Subcutaneous adipose tissue (tissue), 4 donors: ENCODE measurements around the gene MAGI2. TPM values are rescaled to one million over a fixed set of nuclear protein-coding genes. Genes with fewer than 3 reads are reported as not detected.

Experiments used
- CTCF ChIP-seq: fragments of 450-650 bp; IDR thresholded peaks from one replicate; pipeline ENCODE4 v1.5.1; 2016; ENCODE audit warnings: low read depth, mild to moderate bottlenecking, control low read depth, antibody characterized with exemption, moderate library complexity
- total RNA-seq, 4 donors: library from RNA; depleted of rRNA; stranded (reverse); fragments of >200 nt; gene quantifications; one replicate each; pipeline ENCODE4 v1.1.0, GENCODE V29; 2016

MAGI2 gene
- total RNA-seq, 4 donors from 2014 or later = 13.7 to 22.9 (median 17.7) TPM

GRCh38 chr7:78828317-78828716 lies 625.1 kb downstream of the MAGI2 start:
- no peak for TF ChIP-seq CTCF

- no peak for TF ChIP-seq CTCF
Observed at GRCh38 chr7:78803501-78804127, 649.9 kb downstream of the MAGI2 start.

GRCh38 chr7:78794101-78794500 lies 659.4 kb downstream of the MAGI2 start:
- TF ChIP-seq CTCF = no peak

- no peak for TF ChIP-seq CTCF
Observed at GRCh38 chr7:78792624-78793023, 660.8 kb downstream of the MAGI2 start.

- TF ChIP-seq CTCF = no peak
Observed at GRCh38 chr7:78792006-78792405, 661.5 kb downstream of the MAGI2 start.

- TF ChIP-seq CTCF = no peak
Observed at GRCh38 chr7:78788464-78788863, 665.0 kb downstream of the MAGI2 start.

- no peak for TF ChIP-seq CTCF
Observed at GRCh38 chr7:78787854-78788253, 665.6 kb downstream of the MAGI2 start.
